MM.1S (cell line): ENCODE measurements around the gene KLF4.

ENCODE experiments used
- CTCF ChIP-seq: fragments of 300-600 bp; sonication (generic); IDR thresholded peaks from 2 replicates; pipeline ENCODE4 v1.5.1; 2016; ENCODE audit warnings: antibody characterized with exemption, low read length, mixed read lengths
- EZH2 ChIP-seq: fragments of 300-600 bp; sonication (generic); optimal IDR thresholded peaks from 2 replicates; pipeline ENCODE3; 2017; ENCODE audit warnings: low read depth, mild to moderate bottlenecking, antibody characterized with exemption, low read length, mixed read lengths
- EZH2phosphoT487 ChIP-seq: fragments of 300-600 bp; sonication (generic); IDR thresholded peaks from 2 replicates; pipeline ENCODE4 v1.6.1; 2018; ENCODE audit warnings: antibody characterized with exemption, low read length

DNA sequence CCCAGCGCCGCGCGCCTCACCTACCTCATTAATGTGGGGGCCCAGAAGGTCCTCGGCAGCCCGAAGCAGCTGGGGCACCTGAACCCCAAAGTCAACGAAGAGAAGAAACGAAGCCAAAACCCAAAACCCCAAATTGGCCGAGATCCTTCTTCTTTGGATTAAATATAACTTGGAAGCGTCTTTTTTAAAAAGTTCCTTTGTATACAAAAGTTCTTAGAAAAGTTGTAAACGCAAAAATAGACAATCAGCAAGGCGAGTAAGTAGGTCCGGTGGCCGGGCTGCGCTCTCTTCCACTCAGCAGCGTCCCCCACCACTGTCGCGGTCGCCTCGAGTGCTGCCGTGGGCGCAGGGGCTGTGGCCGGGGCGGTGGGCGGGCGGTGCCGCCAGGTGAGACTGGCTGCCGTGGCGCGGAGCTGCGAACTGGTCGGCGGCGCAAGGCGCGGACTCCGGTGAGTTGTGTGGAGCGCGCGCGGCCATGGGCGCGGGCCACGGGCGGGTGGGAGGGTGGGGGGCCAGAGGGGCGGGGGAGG, 360 bp downstream of the KLF4 start:
- TF ChIP-seq CTCF (no peak), EZH2 (no peak), EZH2phosphoT487 (no peak)
